ENCODE data around the gene ZNF581. TPM values are rescaled to one million over a fixed set of nuclear protein-coding genes. Genes with fewer than 3 reads are reported as not detected.

The ZNF581 gene
- total and polyA plus RNA-seq, 7 donors, result 10.2 to 18.6 (median 14.5) TPM

DNA sequence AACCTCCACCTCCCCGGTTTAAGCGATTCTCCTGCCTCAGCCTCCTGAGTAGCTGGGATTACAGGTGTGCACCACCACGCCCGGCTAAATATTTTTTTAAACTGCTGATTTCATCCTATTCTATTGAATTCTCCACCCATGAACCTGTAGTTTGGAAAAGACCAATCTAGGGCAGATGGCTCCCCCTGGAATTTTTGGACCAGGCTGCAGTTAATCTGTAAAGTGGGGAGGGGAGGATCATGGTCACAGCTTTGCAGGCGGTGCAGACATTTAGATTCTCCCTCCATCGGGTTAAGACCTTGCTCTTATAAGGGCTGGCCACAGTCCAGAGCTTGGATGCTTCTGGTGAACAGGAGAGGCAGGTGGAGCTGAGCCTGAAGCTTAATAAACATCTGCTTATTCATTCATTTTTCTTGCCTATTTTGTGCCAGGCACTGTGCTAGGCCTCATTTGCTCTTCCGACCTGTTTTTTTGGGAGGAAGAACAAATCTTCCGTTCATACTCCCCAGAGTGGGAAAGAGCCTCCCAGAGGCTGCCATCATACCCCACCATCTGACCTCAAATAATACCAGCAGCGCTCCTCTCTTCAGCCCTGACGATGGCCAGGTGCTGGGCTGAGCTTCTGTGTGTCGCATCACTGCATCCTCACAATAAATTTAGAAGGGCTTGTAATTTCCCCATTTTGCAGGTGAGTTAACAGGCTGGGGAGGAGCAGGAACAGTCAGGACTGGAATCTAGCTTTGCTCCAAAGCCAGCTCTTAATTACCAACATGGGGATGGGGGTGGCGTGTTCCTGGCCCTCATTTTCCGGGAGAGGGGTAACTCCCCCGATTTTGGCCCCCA lies 3.7 kb downstream of the ZNF581 start:
- H3K9me3 ChIP-seq, result no peaks in the 10 kb centered on the region
- peaks cover 35% of the 10 kb centered on the region for H3K4me1 ChIP-seq
- ATAC-seq, result no peak
- H3K36me3 ChIP-seq (ENCODE audit: insufficient read depth in 1 of 2, low read depth in 1 of 2), result peaks cover 0 to 22% of the 10 kb centered on the region in 2 donors
- WGBS, 3 donors, result 38 to 43% (median 40%) methylated on average over 14 of the region's 14 CpGs
- intact Hi-C loops (cut with DNase I), result no loop called here
- no peaks in the 10 kb centered on the region for H3K27me3 ChIP-seq (ENCODE audit: insufficient read depth in 3 of 3, low read length in 2 of 3)
- H3K4me3 ChIP-seq, result peak overlapping the region; percentile 94
- peak overlapping the region; percentile 80 for H3K27ac ChIP-seq
- DNase-seq, result peak in 1 of 2 donors; percentile 31
- no peak for TF ChIP-seq CTCF (IDR thresholded peaks at IDR 0.05)

DNA sequence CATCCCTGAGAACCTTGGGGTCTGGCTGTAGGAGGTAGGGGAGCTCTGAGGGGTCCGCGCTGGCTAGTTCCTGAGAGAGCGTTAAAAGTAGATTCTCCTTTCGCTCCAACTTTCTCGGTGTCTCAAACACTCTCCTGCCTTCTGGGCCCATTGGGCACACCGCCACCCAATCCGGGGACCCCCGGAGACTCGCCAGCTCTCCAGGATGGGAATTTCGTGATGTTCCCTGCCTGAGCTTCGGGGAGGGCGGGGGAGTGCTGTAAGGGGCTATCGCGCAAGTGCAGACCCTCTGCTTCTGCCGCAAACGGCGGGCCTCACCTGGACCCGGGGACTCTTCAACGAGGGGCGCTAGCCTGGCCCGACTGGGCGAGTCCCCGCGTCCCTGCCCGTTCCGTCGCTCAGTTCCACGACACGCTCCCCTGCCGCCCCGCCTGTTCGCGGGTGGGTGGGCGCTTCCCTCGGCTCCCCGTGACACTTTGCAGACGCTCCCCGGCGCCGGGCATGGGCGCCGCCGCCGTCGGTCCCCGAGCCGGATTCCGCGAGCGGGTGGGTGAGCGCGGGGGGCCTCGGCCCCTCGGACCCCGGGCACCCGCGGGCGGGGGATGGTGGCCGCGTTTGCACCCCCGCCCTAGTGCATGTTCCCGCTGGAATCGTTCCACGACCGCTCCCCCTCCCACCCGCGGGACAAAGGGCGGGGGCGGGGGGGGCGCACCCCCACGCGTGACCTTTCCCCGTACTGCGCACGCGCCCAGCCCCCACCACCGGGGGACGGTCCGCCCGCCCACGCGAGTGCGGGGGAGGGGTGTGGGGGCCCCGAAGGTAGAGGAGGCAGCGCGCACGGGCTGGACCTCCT lies 4.5 kb downstream of the ZNF581 start, which contains the start of gene CCDC106:
Gene CCDC106 (plus strand): TSS at position 481 of the 853 bp plus-strand sequence. CDS start 835 bp downstream, outside the sequence.
- H3K27ac ChIP-seq, result peak within 1 kb of the TSS; percentile 80
- no peak for TF ChIP-seq CTCF (IDR thresholded peaks at IDR 0.05)
- no peaks in the 10 kb centered on the region for H3K9me3 ChIP-seq
- ATAC-seq, result peak; percentile 41 to 68 (median 54)
- no peaks in the 10 kb centered on the region for H3K27me3 ChIP-seq (ENCODE audit: insufficient read depth in 3 of 3, low read length in 2 of 3)
- WGBS, 3 donors, result 1 to 2% (median 2%) methylated on average over 39 to 86 of the region's 87 CpGs
- peak within 1 kb of the TSS; percentile 94 for H3K4me3 ChIP-seq
- peaks cover 0 to 22% of the 10 kb centered on the region in 2 donors for H3K36me3 ChIP-seq (ENCODE audit: insufficient read depth in 1 of 2, low read depth in 1 of 2)
- peaks cover 29% of the 10 kb centered on the region for H3K4me1 ChIP-seq
- peak; percentile 78 to 86 for DNase-seq
- intact Hi-C loops (cut with DNase I), result no loop called here

- Histone ChIP-seq H3K36me3 (ENCODE audit: insufficient read depth in 1 of 2, low read depth in 1 of 2) (peaks cover 0 to 22% of the 10 kb centered on the region in 2 donors), H3K9me3 (no peaks in the 10 kb centered on the region), H3K4me1 (peaks cover 30% of the 10 kb centered on the region), H3K4me3 (peak overlapping the region; percentile 94), H3K27ac (peak overlapping the region; percentile 80), H3K27me3 (ENCODE audit: insufficient read depth in 3 of 3, low read length in 2 of 3) (no peaks in the 10 kb centered on the region)
- TF ChIP-seq CTCF (IDR thresholded peaks at IDR 0.05), result no peak
- intact Hi-C loops (cut with DNase I), result no loop called here
- ATAC-seq (no peak), DNase-seq (no peak)
- WGBS, 3 donors, result 26 to 34% (median 32%) methylated on average over 24 to 25 of the region's 25 CpGs
These were observed 5.3 kb downstream of the ZNF581 start for GRCh38 chr19:55648585-55649267.

DNA sequence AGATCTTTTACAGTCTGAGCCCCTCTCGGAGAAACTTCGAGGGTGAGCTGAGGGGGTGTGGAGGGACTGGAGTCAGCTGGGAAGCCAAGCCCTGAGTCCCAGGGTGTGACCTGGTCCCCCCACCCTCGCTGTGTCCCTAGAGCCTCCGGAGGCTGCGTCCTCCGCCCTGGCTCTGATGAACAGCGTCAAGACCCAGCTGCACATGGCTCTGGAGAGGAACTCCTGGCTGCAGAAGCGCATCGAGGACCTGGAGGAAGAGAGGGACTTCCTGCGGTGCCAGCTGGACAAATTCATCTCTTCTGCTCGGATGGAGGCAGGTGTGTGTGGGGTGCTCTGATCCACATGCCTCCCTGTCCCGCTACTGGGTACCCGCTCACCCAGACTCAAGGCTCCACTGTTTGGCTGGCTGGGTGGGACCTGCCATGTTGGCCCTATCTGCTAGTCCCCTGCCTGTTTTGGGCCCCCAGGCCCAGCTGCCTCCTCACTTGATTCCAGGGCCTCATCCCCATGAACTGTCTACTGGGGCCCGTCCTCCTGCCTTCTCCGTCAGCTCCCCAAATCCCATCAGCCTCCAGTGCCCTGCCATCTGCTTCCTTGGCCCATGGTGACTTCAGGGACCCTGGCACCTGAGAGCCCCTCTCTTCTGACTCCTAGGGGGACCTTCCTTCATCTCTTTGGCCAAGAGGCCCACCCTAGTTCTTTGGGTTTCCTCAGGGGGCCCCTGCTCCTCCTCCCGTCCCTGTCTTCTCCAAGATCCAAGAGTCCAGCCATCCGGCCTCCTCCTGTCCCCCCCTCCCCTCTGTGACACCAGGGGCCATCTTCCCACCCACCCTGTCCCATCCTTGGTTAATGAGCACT lies 6.0 kb downstream of the ZNF581 start:
- Histone ChIP-seq H3K4me3 (peak overlapping the region; percentile 94), H3K27me3 (ENCODE audit: insufficient read depth in 3 of 3, low read length in 2 of 3) (no peaks in the 10 kb centered on the region), H3K27ac (peak overlapping the region; percentile 80), H3K9me3 (no peaks in the 10 kb centered on the region), H3K36me3 (ENCODE audit: insufficient read depth in 1 of 2, low read depth in 1 of 2) (peaks cover 0 to 22% of the 10 kb centered on the region in 2 donors), H3K4me1 (peaks cover 25% of the 10 kb centered on the region)
- TF ChIP-seq CTCF (IDR thresholded peaks at IDR 0.05), result no peak
- DNase-seq, result peak in 1 of 2 donors; percentile 49
- intact Hi-C loops (cut with DNase I), result loop anchor here in 1 of 2 donors (10.0 kb wide), 1 partner anchor 265 kb away; the partner anchor contains the start of genes RPL28 and TMEM238
- no peak for ATAC-seq
- WGBS, 3 donors, result 69 to 76% (median 75%) methylated on average over 17 of the region's 17 CpGs
